ENCODE measurements around the gene PKDREJ.
A peak's percentile ranks its signal among the peaks of the same experiment; 100 is the strongest.

Gene PKDREJ

DNA sequence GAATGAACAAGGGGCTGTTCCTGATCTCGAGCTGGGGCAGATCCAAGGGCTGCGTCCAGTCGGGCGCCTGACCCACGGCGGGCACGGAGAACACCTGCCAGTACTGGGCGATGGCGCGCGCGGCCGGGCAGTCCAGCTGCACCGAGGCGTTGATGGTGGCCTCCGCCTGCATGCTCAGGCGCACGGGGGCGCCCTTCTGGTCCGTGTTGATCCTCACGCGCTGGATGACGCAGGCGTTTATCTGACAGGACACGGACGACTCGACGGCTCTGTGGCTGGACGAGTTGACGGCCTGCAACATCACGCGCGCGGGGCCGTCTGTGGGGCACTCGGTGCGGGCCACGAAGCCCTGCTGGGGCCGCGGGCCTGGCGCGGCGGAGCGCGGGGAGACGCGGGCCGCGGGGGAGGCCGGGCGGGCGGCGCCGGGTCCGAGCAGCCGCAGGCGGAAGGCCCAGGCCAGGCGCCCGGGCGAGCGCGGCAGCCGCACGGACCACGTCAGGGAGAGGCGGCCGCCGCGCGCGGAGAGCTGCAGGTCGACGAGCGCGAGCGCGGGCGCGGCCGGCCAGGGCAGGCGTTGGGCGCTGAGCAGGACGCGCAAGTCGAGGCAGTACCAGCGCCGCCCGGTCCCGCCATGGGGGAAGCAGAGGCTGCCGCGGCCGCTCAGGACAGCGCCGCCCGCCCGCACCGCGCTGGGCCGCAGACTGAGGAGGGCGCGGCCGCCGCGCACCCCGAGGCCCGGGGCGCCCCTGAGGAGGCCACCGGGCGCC, 511 bp downstream of the PKDREJ start:
- Mint-ChIP-seq H3K4me3 (no peak overlapping the region), H3K4me1 (ENCODE audit: low read depth) (peaks cover 3% of the 10 kb centered on the region), H3K27me3 (ENCODE audit: low read depth) (peaks cover 85% of the 10 kb centered on the region), H3K36me3 (ENCODE audit: low read depth) (peaks cover 9% of the 10 kb centered on the region), H3K9me3 (peaks cover 13% of the 10 kb centered on the region), H3K27ac (no peak overlapping the region)

DNA sequence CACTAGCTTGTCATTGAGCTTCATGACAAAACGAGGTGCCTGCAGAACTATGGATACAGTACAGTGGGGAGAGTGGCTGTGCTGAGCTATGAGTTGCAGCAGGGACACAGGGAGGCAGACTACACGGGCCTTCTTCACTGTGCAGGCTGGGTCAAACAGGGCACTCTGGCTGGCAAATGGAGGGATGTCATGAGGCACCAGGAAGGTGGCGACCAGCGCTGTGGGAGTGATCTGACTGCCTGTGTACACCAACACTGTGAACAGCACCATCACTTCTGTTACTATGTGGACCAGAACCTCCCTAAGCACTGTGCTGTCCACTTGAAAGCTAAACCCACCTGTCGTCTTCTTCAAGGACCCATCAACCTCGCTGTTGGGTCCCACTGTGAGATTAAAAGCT, 3.1 kb downstream of the PKDREJ start:
- no peak overlapping the region for H3K27ac Mint-ChIP-seq
- peaks cover 80% of the 10 kb centered on the region for H3K27me3 Mint-ChIP-seq (ENCODE audit: low read depth)

DNA sequence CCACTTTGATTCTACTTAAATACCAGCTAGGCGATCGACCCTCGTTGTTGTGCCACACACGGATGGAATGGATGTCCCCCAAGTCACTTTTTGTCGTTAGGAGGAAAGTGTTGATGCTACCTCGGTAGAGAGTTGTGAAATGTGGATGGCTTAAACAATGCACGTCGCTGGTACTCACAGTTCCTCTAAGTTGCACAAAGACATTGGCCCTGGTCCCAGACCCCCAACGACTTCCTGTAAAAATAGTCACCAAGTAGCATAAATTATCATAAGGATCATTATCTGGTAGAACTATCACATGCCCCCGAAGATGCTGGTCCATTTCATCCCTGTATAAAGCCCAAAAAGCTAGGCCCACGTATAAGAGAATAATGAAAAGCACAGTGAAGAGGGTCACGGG, 3.8 kb downstream of the PKDREJ start:
- H3K4me3 Mint-ChIP-seq: no peak overlapping the region
- H3K4me1 Mint-ChIP-seq (ENCODE audit: low read depth): peaks cover under 1% of the 10 kb centered on the region
- no peaks in the 10 kb centered on the region for H3K9me3 Mint-ChIP-seq

More for the DNA sequence above, 3.1 kb downstream of the PKDREJ start:
- no peaks in the 10 kb centered on the region for H3K4me1 Mint-ChIP-seq (ENCODE audit: low read depth)
- peaks cover 2% of the 10 kb centered on the region for H3K36me3 Mint-ChIP-seq (ENCODE audit: low read depth)
- H3K9me3 Mint-ChIP-seq: no peaks in the 10 kb centered on the region
- H3K4me3 Mint-ChIP-seq: no peak overlapping the region

DNA sequence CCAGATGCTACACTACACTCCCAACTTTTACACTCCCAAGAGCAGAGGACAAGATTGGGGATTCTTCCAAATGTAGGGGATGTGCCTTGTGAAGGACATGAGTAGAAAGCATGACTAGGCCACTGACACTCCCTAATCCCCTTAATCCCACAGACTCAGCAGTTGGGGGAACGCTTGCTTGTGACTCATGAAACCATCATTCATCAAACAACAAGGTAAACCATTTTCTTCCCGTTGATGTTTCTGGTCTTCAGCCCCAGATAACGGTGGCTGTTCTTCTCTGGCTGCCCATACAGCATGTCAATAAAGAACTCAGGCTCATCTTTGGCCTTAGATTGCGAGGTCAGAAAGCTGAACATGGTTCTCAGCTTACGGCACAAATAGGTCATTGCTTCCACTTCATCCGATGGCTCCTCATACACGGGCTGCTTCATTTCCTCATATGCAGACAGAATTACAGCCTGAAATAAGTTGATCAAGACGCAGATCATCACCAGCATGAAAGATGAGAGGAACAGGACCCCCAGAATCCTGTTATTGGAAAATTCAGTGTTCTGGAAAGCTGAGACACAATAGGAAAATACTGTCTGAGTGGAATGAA, 6.7 kb downstream of the PKDREJ start:
- H3K36me3 Mint-ChIP-seq (ENCODE audit: low read depth): peaks cover 7% of the 10 kb centered on the region
- peaks cover 15% of the 10 kb centered on the region for H3K4me1 Mint-ChIP-seq (ENCODE audit: low read depth)
- peaks cover 53% of the 10 kb centered on the region for H3K27me3 Mint-ChIP-seq (ENCODE audit: low read depth)
- no peaks in the 10 kb centered on the region for H3K9me3 Mint-ChIP-seq
- no peak overlapping the region for H3K4me3 Mint-ChIP-seq
- no peak overlapping the region for H3K27ac Mint-ChIP-seq

More for the DNA sequence above, 3.8 kb downstream of the PKDREJ start:
- H3K27ac Mint-ChIP-seq: no peak overlapping the region
- H3K27me3 Mint-ChIP-seq (ENCODE audit: low read depth): peaks cover 76% of the 10 kb centered on the region
- H3K36me3 Mint-ChIP-seq (ENCODE audit: low read depth): peaks cover 5% of the 10 kb centered on the region

DNA sequence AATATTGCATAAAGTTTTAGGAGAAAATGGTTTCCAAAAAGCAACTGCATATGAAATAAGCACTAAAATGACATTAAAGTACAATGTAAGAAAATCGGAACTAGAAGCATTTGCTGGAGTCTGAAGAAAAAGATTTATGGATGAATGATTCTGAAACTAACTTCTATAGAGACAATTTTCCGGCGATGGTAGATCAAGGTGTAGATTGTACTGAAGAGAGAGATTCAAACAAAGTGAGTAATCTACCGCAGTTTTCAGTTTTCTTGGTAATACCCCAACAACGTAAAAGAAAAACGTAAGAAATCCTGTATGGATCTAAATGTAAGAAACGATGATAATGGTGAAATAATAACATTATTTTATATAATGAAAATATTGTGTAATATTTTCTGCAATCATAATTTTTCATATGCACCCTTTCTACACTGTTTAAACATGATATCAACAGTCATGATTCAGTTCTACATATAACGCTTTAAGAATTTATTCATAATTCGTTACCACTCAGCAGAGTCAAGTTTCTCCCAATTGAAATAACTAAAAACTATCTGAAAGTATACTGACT, 11.2 kb downstream of the PKDREJ start:
- H3K27me3 Mint-ChIP-seq (ENCODE audit: low read depth): peaks cover 8% of the 10 kb centered on the region
- H3K27ac Mint-ChIP-seq: peak overlapping the region; percentile 86
- peak overlapping the region; percentile 89 for H3K4me3 Mint-ChIP-seq
- peaks cover 7% of the 10 kb centered on the region for H3K36me3 Mint-ChIP-seq (ENCODE audit: low read depth)
- no peaks in the 10 kb centered on the region for H3K9me3 Mint-ChIP-seq
- peaks cover 24% of the 10 kb centered on the region for H3K4me1 Mint-ChIP-seq (ENCODE audit: low read depth)

DNA sequence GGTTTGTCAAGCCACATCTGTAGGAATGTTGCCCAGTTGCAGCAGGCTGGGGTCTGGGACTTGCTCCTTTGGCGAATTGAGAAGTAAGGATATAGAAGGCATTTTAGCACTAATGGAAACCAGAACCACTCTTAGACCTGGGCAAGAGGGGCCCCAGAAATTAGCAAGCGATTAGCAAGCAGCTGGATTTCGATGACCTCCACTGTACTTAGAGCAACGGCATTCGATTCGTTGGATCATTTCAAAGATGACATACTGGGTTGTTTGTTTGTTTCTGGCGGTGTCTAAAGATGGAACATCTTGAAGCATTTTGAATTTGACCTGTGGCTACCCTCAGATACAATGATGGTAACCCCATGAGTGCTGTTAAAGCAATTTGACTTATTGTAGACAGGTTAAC, 11.9 kb downstream of the PKDREJ start:
- H3K27ac Mint-ChIP-seq: peak overlapping the region; percentile 86
- no peaks in the 10 kb centered on the region for H3K9me3 Mint-ChIP-seq
- peaks cover 24% of the 10 kb centered on the region for H3K4me1 Mint-ChIP-seq (ENCODE audit: low read depth)
- H3K36me3 Mint-ChIP-seq (ENCODE audit: low read depth): peaks cover 9% of the 10 kb centered on the region
- H3K4me3 Mint-ChIP-seq: peak overlapping the region; percentile 89
- H3K27me3 Mint-ChIP-seq (ENCODE audit: low read depth): peaks cover 2% of the 10 kb centered on the region

DNA sequence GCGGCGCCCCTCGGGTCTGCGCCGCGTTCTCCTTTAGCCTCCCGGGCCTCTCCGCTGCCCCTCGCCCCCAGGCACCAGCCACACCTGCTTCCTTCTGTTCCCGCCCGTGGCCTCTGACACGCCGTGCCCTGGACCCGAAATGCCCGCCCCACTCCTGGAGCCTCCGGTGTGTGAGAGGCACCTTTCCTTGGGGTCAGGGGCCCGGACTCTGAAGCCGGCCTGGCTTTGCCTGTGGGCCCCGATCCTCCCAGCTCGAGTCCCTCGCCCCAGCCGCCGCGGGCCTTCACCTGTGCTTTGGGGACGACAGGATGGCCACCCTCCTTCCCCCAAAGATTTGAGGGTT, 12.4 kb downstream of the PKDREJ start:
- Mint-ChIP-seq H3K9me3 (no peaks in the 10 kb centered on the region), H3K27me3 (ENCODE audit: low read depth) (no peaks in the 10 kb centered on the region), H3K27ac (peak overlapping the region; percentile 86), H3K4me3 (peak overlapping the region; percentile 89), H3K4me1 (ENCODE audit: low read depth) (peaks cover 24% of the 10 kb centered on the region), H3K36me3 (ENCODE audit: low read depth) (peaks cover 10% of the 10 kb centered on the region)

DNA sequence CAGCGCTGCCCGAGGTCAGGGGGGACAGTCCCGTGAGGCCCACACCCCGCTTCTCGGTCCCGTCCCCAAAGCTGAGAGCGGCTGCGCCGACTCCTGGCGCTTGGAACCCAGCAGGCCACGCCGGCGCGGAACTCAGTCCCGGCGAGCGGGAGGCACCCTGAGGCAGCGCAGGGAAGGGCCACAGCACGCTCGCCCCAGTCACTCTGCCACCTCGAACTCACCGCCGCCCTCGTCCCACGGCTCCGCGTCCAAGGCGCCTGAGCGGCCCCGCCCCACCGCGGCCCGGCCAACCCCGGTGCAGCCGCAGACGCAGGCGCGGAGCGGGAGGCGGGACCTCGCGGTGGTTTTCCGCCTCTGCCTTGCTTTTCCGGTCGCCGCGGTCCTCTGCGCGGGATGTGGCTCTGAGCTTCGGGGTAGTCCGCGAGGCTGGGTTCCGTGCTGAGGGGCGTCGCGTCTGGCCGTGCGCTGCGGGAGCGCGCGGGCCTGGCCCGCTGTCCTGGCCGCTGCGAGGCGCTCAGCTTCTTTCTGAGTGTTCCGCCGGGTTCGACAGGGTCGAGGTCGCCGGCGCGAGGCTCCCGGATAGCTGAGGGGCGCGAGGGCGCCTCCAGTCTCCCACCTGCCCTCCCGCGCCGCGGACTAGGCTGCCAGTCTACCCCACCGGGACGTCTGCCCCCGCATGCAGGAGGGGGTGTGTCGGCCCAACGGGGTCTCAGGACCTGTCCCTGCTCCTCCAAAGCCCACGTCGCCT, 12.9 kb downstream of the PKDREJ start, which contains the start of gene CDPF1:
TSS of gene CDPF1 (minus strand) at position 259 of the 748 bp plus-strand sequence. CDS start 2,009 bp downstream, outside the sequence.
- Mint-ChIP-seq H3K27me3 (ENCODE audit: low read depth) (no peaks in the 10 kb centered on the region), H3K9me3 (no peaks in the 10 kb centered on the region), H3K4me1 (ENCODE audit: low read depth) (peaks cover 24% of the 10 kb centered on the region), H3K27ac (peak within 1 kb of the TSS; percentile 86), H3K4me3 (peak within 1 kb of the TSS; percentile 89), H3K36me3 (ENCODE audit: low read depth) (peaks cover 13% of the 10 kb centered on the region)

DNA sequence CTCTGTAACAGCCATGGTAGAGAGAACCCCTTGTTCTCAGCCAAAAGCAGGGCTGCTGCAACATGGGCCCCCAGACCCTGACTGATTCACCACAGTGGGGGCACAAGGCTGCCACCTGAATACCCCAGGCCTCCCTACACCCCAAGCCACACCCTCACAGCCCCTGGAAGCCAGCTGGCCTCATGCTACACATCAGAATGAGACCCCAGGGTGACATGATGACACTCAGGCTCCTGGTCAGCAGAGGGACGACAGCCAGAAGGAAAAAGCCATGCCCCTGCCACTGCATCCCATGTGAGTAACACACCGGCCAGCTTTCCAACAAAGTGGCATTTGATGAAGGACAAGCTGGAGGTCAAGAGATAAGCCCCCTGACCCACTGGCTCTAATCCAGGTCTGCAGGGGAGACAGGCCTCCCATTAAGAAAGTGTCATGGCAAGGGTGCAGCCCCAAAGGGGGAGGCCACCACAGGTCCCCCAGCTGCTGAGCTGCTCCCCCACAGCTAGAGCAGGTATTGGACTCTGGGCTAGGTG, 15.6 kb downstream of the PKDREJ start:
- peaks cover 16% of the 10 kb centered on the region for H3K4me1 Mint-ChIP-seq (ENCODE audit: low read depth)
- no peaks in the 10 kb centered on the region for H3K9me3 Mint-ChIP-seq
- H3K27ac Mint-ChIP-seq: no peak overlapping the region
- peaks cover 11% of the 10 kb centered on the region for H3K36me3 Mint-ChIP-seq (ENCODE audit: low read depth)
- no peaks in the 10 kb centered on the region for H3K27me3 Mint-ChIP-seq (ENCODE audit: low read depth)
- H3K4me3 Mint-ChIP-seq: no peak overlapping the region

DNA sequence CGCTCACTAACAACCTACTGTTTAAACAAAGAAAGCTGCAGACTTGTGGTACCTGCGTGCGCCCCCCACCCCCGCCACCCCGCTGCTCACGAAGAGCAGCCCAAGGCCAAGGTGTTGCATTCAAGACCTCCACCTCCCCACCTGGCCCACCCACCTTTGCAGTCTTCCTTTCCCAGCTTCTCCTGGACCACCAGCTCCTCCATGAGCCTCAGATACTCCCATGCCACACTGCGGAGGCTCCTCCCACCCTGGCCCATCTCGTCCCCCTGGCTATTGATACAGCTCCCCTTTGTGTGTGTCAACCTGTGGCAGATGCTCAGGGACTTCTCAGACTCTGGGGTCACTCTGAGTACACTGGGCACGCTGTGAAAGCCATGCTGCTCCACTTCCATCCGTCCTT, 17.0 kb downstream of the PKDREJ start:
- Mint-ChIP-seq H3K27me3 (ENCODE audit: low read depth) (no peaks in the 10 kb centered on the region), H3K4me1 (ENCODE audit: low read depth) (peaks cover 7% of the 10 kb centered on the region), H3K27ac (no peak overlapping the region), H3K4me3 (no peak overlapping the region), H3K36me3 (ENCODE audit: low read depth) (peaks cover 11% of the 10 kb centered on the region), H3K9me3 (no peaks in the 10 kb centered on the region)

DNA sequence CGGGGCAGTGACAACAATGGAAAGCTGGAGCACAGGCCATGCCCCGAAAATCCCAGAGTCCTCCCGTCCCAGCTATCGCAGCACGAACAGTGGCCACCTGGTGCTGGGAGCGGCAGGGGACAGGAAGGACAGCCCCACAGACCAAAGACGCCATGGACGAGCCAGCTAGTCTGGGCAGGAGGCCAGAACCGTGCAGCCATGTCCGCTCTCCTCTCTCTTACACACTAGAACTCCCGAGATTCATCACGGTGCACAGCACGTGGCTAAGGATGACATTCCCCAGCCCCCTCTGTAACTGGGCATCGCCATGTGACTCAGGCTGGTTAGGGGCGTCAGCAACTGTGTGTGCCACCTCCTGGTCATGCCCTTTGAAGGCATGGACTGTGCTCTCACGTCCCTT, 17.6 kb downstream of the PKDREJ start:
- H3K4me1 Mint-ChIP-seq (ENCODE audit: low read depth): peaks cover 5% of the 10 kb centered on the region
- H3K27ac Mint-ChIP-seq: no peak overlapping the region
- H3K9me3 Mint-ChIP-seq: no peaks in the 10 kb centered on the region
- H3K27me3 Mint-ChIP-seq (ENCODE audit: low read depth): no peaks in the 10 kb centered on the region
- H3K4me3 Mint-ChIP-seq: no peak overlapping the region
- H3K36me3 Mint-ChIP-seq (ENCODE audit: low read depth): peaks cover 13% of the 10 kb centered on the region

DNA sequence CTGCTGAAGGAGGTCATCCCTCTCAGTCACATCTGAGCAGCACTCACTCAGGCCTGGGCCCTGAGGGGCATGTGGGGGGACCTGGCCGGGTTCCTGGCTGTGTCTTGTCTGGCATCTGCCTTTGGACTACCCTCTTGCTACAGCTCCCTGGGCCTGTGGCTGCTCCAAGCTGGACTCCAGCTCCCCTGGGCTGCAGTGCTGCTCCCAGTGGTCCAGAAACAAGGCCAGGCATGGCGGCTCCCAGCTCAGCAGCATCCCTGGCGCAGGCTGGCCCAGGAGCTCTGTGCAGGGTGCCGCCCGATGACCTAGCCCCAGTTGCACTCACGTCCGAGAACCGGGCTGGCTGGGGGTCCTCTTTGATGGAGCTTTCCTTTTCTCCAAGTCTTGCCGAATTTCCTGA, 18.4 kb downstream of the PKDREJ start:
- Mint-ChIP-seq H3K4me1 (ENCODE audit: low read depth) (peaks cover 12% of the 10 kb centered on the region), H3K27me3 (ENCODE audit: low read depth) (no peaks in the 10 kb centered on the region), H3K36me3 (ENCODE audit: low read depth) (peaks cover 13% of the 10 kb centered on the region), H3K9me3 (no peaks in the 10 kb centered on the region), H3K4me3 (no peak overlapping the region), H3K27ac (no peak overlapping the region)

DNA sequence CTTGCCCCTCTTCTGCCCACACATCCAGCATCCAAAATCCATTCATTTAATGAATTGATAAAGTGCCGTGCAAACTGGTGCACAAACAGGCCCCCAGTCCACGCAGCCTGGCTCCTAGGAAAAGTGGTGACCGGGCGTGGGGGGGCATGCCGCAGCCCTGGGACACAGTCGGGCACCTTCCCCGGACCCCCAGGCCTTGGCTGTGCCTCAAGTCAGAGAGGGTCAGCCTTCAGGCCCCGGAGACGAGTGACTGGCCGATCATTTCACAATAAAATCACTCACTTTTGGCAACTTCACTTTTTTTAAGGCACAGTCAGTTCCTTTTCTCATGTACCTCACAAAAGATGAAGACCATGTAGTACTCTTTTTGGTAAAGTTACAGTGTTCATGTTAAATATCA, 21.1 kb downstream of the PKDREJ start:
- H3K4me1 Mint-ChIP-seq (ENCODE audit: low read depth): peaks cover 13% of the 10 kb centered on the region
- H3K36me3 Mint-ChIP-seq (ENCODE audit: low read depth): peaks cover 17% of the 10 kb centered on the region
- H3K9me3 Mint-ChIP-seq: no peaks in the 10 kb centered on the region
- no peak overlapping the region for H3K4me3 Mint-ChIP-seq
- no peaks in the 10 kb centered on the region for H3K27me3 Mint-ChIP-seq (ENCODE audit: low read depth)
- H3K27ac Mint-ChIP-seq: no peak overlapping the region

DNA sequence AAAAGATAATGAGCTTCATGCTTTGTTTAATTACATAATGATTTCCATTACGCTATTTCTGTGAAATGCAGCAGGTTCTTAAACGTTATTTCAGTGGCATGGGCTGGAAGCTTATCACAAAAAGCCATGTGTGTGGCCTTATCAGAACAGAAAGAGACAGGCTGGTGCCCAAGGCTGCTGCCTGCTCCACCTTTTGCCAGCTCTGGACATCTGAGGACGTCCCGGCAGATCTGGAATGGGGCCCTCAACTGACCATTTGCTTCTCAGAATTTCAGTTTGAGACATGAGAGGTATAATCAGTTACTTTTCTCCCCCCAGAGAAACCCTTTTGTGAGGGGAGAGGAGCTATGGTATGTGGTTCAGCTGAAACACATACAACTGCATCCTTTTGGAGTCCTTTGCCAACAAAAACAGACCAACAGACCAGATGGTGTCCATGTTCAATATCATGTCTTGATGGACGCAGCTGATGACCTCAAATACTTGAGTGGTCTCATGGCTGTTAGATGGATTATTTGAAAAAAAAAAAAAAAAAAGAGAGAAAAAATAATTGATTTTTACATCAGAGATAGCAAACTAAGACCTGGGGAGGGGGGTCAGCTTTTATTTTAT, 21.6 kb downstream of the PKDREJ start:
- Mint-ChIP-seq H3K9me3 (no peaks in the 10 kb centered on the region), H3K4me3 (no peak overlapping the region), H3K27ac (no peak overlapping the region), H3K36me3 (ENCODE audit: low read depth) (peaks cover 18% of the 10 kb centered on the region), H3K4me1 (ENCODE audit: low read depth) (peaks cover 13% of the 10 kb centered on the region), H3K27me3 (ENCODE audit: low read depth) (no peaks in the 10 kb centered on the region)

Measured in T-helper 1 cell treated with Interleukin-12 subunit alpha and Interleukin-12 subunit beta and Interleukin-4 antibody, amounts not matched to agents 30 μg/mL and 1 μg/mL, for 36 hours (primary cell).